Tibial artery (tissue), 4 donors: Measurements from ENCODE around the gene TAF4.
"Not testable (repeated sequence)": the region's sequence is repeated elsewhere in the genome, so short reads cannot be mapped to it uniquely, and the experiment has no call there.

ENCODE experiments used
- DNase-seq, 2 donors: peaks; one replicate each; pipeline ENCODE4 v3.0.0-alpha.2; 2019
- H3K27ac ChIP-seq, 2 donors: fragments of 200-600 bp; sonication (generic) in 1 of 2; 1 replicate in 1 of 2; 2 replicates in 1 of 2; pipeline ENCODE4 v1.5.1; 2018 to 2019; ENCODE audit warnings: mild to moderate bottlenecking in 1 of 2
- H3K27me3 ChIP-seq, 2 donors: fragments of 200-600 bp; sonication (generic) in 1 of 2; one replicate each; pipeline versions ENCODE4 v1.5.1 to v1.6.0; 2016 to 2019
- H3K36me3 ChIP-seq, 3 donors: fragments of 200-600 bp; sonication (generic) in 2 of 3; one replicate each; pipeline ENCODE4 v1.5.1; 2016 to 2019; ENCODE audit warnings: mild to moderate bottlenecking in 2 of 3
- H3K4me1 ChIP-seq, 4 donors: fragments of 200-600 bp; sonication (generic) in 2 of 4; 1 replicate in 3 of 4; 2 replicates in 1 of 4; pipeline ENCODE4 v1.5.1; 2016 to 2019
- H3K4me3 ChIP-seq, 2 donors: fragments of 200-600 bp; sonication (generic) in 1 of 2; 1 replicate in 1 of 2; 2 replicates in 1 of 2; pipeline ENCODE4 v1.5.1; 2018 to 2019; ENCODE audit warnings: mild to moderate bottlenecking in 2 of 2
- H3K9me3 ChIP-seq, 3 donors: fragments of 200-600 bp; sonication (generic) in 1 of 3; one replicate each; pipeline ENCODE4 v1.5.1; 2016 to 2019
- intact Hi-C: fragments of 100-400 bp; cut with DNase I; formaldehyde crosslinking; loops from one replicate; pipeline ENCODE4 v1.15.0; 2023; ENCODE audit warnings: low total_unique reads
- TF ChIP-seq, protein P1 (sequence below), 2 experiments: fragments of 200-600 bp in 1 of 2; fragments of 450-650 bp in 1 of 2; IDR thresholded peaks; one replicate each; pipeline ENCODE4 v1.5.1; 2017 to 2019; ENCODE audit warnings: antibody characterized with exemption in 2 of 2, mild to moderate bottlenecking in 1 of 2, moderate library complexity in 1 of 2

Gene TAF4

DNA sequence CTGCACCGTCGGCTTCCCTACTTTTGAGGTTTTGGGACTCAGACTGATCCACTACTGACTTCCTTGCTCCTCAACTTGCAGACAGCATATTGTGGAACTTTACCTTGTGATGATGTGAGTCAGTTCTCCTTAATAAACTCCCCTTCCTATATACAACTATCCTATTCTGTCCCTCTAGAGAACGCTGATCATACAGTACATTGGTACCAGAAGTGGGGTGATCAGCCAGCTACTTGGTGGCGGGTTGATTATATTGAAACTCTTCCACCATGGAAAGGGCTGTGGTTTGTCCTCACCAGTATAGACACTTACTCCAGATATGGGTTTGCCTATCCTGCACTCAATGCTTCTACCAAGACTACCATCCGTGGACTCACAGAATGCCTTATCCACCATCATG lies 7.6 kb upstream of the TAF4 start:
- Histone ChIP-seq H3K27ac (no peak overlapping the region), H3K27me3 (no peaks in the 10 kb centered on the region), H3K9me3 (peaks cover 0 to 19% (median 17%) of the 10 kb centered on the region in 3 donors), H3K4me3 (no peak overlapping the region), H3K4me1 (no peaks in the 10 kb centered on the region), H3K36me3 (no peaks in the 10 kb centered on the region)
- TF ChIP-seq, protein P1, sequence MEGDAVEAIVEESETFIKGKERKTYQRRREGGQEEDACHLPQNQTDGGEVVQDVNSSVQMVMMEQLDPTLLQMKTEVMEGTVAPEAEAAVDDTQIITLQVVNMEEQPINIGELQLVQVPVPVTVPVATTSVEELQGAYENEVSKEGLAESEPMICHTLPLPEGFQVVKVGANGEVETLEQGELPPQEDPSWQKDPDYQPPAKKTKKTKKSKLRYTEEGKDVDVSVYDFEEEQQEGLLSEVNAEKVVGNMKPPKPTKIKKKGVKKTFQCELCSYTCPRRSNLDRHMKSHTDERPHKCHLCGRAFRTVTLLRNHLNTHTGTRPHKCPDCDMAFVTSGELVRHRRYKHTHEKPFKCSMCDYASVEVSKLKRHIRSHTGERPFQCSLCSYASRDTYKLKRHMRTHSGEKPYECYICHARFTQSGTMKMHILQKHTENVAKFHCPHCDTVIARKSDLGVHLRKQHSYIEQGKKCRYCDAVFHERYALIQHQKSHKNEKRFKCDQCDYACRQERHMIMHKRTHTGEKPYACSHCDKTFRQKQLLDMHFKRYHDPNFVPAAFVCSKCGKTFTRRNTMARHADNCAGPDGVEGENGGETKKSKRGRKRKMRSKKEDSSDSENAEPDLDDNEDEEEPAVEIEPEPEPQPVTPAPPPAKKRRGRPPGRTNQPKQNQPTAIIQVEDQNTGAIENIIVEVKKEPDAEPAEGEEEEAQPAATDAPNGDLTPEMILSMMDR (IDR thresholded peaks at IDR 0.05) = no peak
- DNase-seq = no peak
- intact Hi-C loops = no loop called here

DNA sequence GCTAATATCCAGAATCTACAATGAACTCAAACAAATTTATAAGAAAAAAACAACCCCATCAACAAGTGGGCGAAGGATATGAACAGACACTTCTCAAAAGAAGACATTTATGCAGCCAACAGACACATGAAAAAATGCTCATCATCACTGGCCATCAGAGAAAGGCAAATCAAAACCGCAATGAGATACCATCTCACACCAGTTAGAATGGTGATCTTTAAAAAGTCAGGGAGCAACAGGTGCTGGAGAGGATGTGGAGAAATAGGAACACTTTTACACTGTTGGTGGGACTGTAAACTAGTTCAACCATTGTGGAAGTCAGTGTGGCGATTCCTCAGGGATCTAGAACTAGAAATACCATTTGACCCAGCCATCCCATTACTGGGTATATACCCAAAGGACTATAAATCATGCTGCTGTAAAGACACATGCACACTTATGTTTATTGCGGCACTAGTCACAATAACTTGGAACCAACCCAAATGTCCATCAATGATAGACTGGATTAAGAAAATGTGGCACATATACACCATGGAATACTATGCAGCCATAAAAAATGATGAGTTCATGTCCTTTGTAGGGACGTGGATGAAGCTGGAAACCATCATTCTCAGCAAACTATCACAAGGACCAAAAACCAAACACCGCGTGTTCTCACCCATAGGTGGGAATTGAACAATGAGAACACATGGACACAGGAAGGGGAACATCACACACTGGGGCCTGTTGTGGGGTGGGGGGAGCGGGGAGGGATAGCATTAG lies 6.2 kb upstream of the TAF4 start:
- H3K4me1 ChIP-seq = peaks cover 0 to 14% (median 11%) of the 10 kb centered on the region in 4 donors
- intact Hi-C loops, H3K27me3 ChIP-seq, H3K4me3 ChIP-seq, H3K27ac ChIP-seq, H3K36me3 ChIP-seq, DNase-seq: not testable (repeated sequence)
- H3K9me3 ChIP-seq = peaks cover 0 to 19% (median 17%) of the 10 kb centered on the region in 3 donors

DNA sequence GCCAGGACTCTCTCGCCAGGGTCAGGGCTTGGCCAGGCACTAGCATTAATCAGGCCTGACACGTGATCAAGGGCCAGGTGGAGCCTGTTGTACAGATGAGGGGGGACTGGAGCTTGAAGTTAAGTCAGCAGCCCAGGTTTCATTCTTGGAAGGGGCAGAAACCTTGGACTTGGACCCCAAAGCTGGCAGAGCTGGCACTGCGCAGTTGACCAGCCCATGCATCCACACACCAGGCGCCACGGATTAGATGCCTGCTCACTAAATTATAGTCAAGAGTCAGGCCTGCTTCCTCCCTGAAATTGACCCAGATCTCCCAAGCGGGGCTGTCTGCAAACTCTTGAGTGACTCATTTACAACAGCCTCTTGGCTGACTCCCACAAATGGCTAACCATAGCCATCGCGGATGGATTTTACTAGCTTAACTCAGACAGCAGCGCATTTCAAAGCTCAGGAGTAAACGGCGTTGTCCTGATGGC lies 4.1 kb upstream of the TAF4 start:
- intact Hi-C loops = loop anchor here (5.0 kb wide), 2 partner anchors 53 to 73 kb away; partner anchors contain the start of genes LSM14B, PSMA7 and SS18L1
- no peak overlapping the region for H3K27ac ChIP-seq
- H3K27me3 ChIP-seq = no peaks in the 10 kb centered on the region
- peaks cover 0 to 18% (median 12%) of the 10 kb centered on the region in 4 donors for H3K4me1 ChIP-seq
- DNase-seq = no peak
- peaks cover 0 to under 1% (median under 1%) of the 10 kb centered on the region in 3 donors for H3K9me3 ChIP-seq
- no peaks in the 10 kb centered on the region for H3K36me3 ChIP-seq
- H3K4me3 ChIP-seq = no peak overlapping the region
- TF ChIP-seq, protein P1 (IDR thresholded peaks at IDR 0.05) = no peak

DNA sequence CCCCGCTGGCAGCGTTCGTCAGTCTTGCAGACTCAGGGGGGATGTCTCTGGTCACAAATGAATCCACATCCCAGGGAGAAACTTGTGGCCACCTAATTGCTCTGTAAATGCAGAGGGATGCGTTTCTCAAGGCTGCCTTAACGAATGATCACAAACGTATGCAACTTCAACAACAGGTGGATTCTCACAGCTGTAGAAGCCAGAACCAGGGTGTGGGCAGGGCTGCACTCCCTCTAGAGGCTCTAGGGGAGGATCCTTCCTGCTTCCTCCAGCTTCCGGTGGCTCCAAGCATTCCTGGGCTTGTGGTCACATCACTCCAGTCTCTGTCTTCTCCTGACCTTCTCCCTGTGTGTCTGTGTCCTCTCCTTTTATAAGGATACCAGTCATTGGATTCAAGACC lies 3.3 kb upstream of the TAF4 start:
- Histone ChIP-seq H3K27me3 (no peaks in the 10 kb centered on the region), H3K27ac (no peak overlapping the region), H3K36me3 (no peaks in the 10 kb centered on the region), H3K4me3 (no peak overlapping the region), H3K4me1 (peaks cover 2 to 24% (median 17%) of the 10 kb centered on the region in 4 donors), H3K9me3 (no peaks in the 10 kb centered on the region)
- TF ChIP-seq, protein P1 (IDR thresholded peaks at IDR 0.05) = no peak
- intact Hi-C loops = loop anchor here (5.0 kb wide), 2 partner anchors 53 to 73 kb away; partner anchors contain the start of genes LSM14B, PSMA7 and SS18L1
- no peak for DNase-seq

DNA sequence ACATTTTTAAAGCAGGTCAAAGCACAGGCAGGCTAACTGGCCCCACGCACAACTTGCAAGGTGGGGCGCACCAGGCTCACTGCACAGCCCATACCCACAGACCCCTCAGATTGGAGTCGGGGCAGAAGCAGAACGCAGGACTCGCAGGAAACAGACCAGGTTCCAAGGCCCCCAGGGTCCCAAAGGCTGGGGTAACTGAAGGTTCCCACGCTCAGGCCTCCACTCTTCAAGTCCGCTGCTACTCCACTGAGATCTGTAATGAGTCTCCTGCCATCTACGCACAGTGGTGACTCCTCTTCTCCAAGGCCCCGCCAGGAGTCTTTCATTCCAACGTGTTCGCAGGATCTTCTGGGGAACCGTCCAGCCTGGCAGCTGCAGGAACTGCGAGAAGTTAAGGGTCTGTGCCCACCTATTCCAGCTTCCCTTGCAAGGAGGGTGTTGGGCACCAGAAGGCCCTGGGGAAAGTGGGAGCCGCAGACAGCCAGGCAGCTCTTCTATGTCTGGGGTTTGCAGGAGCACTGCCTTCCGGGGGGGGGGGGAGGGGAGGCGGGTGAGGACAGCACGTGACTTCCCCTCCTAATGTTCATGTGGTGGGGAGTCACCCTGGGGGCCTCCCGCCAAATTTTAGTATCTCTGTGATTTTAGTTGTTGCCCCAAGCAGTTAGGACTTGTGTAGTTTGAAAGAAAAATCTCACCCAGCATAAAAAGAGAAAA lies 2.0 kb upstream of the TAF4 start:
- Histone ChIP-seq H3K4me1 (peaks cover 7 to 37% (median 29%) of the 10 kb centered on the region in 4 donors), H3K4me3 (peak overlapping the region in 1 of 2 donors; percentile 77), H3K27ac (peak overlapping the region in 1 of 2 donors; percentile 95), H3K27me3 (no peaks in the 10 kb centered on the region), H3K9me3 (no peaks in the 10 kb centered on the region), H3K36me3 (no peaks in the 10 kb centered on the region)
- TF ChIP-seq, protein P1 (IDR thresholded peaks at IDR 0.05) = no peak
- no peak for DNase-seq
- intact Hi-C loops = loop anchor here (5.0 kb wide), 2 partner anchors 55 to 75 kb away; partner anchors contain the start of genes LSM14B, PSMA7 and SS18L1
